ENCODE measurements around the gene MRPL22.

- TF ChIP-seq CTCF (IDR thresholded peaks at IDR 0.05): no peak
- no peak for TF ChIP-seq POLR2A (IDR thresholded peaks at IDR 0.05)
Measured at GRCh38 chr5:154916874-154917273, 24.0 kb upstream of the MRPL22 start.

All from esophagus squamous epithelium (tissue), 4 donors.